DND-41 (cell line): ENCODE measurements around the gene PTPRN2.

Experiments
- EZH2 ChIP-seq: IDR thresholded peaks from 3 replicates; pipeline ENCODE4 v1.6.1; 2012; ENCODE audit warnings: borderline replicate concordance, low read depth, mild to moderate bottlenecking, moderate library complexity, low read length, inconsistent platforms; ENCODE audit not compliant: severe bottlenecking
- TF ChIP-seq, protein P1 (sequence below): IDR thresholded peaks from 2 replicates; pipeline ENCODE4 v1.5.1; 2012; ENCODE audit warnings: borderline replicate concordance, low read length, moderate library complexity, mild to moderate bottlenecking; ENCODE audit not compliant: poor library complexity, severe bottlenecking; ENCODE audit errors: extremely low read depth

DNA sequence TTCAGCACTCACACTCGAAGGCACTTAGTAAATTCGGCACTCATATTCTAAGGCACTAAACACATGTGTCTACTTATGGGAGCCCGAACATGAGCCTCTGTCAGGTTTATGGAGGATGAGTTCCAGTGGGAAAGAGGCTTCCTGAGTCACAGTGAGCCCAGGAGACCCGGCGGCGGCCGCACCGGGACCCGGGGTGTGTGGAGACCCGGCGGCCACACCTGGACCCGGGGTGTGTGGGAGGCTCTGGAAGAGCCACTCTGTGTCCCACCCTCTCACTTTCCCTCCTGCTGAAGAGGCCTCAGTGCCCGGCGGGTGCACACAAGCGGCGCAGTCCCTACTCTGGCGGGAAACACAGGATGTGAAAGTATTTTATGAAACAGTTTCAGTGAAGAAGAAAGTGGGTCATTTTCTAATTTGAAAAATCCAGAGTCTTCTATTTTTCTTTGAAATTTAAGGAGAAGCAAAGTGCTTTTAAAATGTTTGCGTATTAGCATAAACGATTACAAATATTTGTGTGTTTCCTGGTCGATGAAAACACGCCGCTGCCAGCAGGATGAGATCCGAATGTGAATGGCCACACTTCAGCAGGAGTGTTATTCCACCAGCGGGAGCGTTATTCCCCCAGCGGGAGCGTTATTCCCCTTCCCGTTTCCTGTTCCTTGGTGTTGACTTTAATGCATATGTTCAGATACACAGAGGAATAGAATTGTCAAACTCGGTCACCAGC lies 625.7 kb downstream of the PTPRN2 start:
- TF ChIP-seq, protein P1, sequence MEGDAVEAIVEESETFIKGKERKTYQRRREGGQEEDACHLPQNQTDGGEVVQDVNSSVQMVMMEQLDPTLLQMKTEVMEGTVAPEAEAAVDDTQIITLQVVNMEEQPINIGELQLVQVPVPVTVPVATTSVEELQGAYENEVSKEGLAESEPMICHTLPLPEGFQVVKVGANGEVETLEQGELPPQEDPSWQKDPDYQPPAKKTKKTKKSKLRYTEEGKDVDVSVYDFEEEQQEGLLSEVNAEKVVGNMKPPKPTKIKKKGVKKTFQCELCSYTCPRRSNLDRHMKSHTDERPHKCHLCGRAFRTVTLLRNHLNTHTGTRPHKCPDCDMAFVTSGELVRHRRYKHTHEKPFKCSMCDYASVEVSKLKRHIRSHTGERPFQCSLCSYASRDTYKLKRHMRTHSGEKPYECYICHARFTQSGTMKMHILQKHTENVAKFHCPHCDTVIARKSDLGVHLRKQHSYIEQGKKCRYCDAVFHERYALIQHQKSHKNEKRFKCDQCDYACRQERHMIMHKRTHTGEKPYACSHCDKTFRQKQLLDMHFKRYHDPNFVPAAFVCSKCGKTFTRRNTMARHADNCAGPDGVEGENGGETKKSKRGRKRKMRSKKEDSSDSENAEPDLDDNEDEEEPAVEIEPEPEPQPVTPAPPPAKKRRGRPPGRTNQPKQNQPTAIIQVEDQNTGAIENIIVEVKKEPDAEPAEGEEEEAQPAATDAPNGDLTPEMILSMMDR = no peak
- no peak for TF ChIP-seq EZH2
